Measurements from ENCODE around the gene KLF7.

KLF7 gene

GRCh38 chr2:207163756-207164005, 2.1 kb downstream of the KLF7 start:
- no peak for DNase-seq (ENCODE audit: low spot score)
- in situ Hi-C loops (cut with MboI; ENCODE audit: low pct_unique_long_range_greater_than_20kb, low sequenced_read_pairs, unreplicated experiment): no loop called here
- TF ChIP-seq CTCF (IDR thresholded peaks at IDR 0.05; ENCODE audit: extremely low read depth, insufficient read depth, missing control alignments): no peak

GRCh38 chr2:207163053-207163755, 2.5 kb downstream of the KLF7 start:
- no peak for TF ChIP-seq CTCF (IDR thresholded peaks at IDR 0.05; ENCODE audit: extremely low read depth, insufficient read depth, missing control alignments)
- no peak for DNase-seq (ENCODE audit: low spot score)
- in situ Hi-C loops (cut with MboI; ENCODE audit: low pct_unique_long_range_greater_than_20kb, low sequenced_read_pairs, unreplicated experiment): no loop called here

- DNase-seq (ENCODE audit: low spot score): no peak
- in situ Hi-C loops (cut with MboI; ENCODE audit: low pct_unique_long_range_greater_than_20kb, low sequenced_read_pairs, unreplicated experiment): no loop called here
- TF ChIP-seq CTCF (IDR thresholded peaks at IDR 0.05; ENCODE audit: extremely low read depth, insufficient read depth, missing control alignments): no peak
Observed at GRCh38 chr2:207162316-207162715, 3.4 kb downstream of the KLF7 start.

GRCh38 chr2:207161247-207162123, 4.3 kb downstream of the KLF7 start:
- DNase-seq (ENCODE audit: low spot score): no peak
- in situ Hi-C loops (cut with MboI; ENCODE audit: low pct_unique_long_range_greater_than_20kb, low sequenced_read_pairs, unreplicated experiment): no loop called here
- TF ChIP-seq CTCF (IDR thresholded peaks at IDR 0.05; ENCODE audit: extremely low read depth, insufficient read depth, missing control alignments): no peak

GRCh38 chr2:207160115-207160514, 5.6 kb downstream of the KLF7 start:
- DNase-seq (ENCODE audit: low spot score): no peak
- no peak for TF ChIP-seq CTCF (IDR thresholded peaks at IDR 0.05; ENCODE audit: extremely low read depth, insufficient read depth, missing control alignments)
- in situ Hi-C loops (cut with MboI; ENCODE audit: low pct_unique_long_range_greater_than_20kb, low sequenced_read_pairs, unreplicated experiment): no loop called here

- DNase-seq (ENCODE audit: low spot score): no peak
- TF ChIP-seq CTCF (IDR thresholded peaks at IDR 0.05; ENCODE audit: extremely low read depth, insufficient read depth, missing control alignments): no peak
- in situ Hi-C loops (cut with MboI; ENCODE audit: low pct_unique_long_range_greater_than_20kb, low sequenced_read_pairs, unreplicated experiment): no loop called here
Observed at GRCh38 chr2:207159002-207159401, 6.7 kb downstream of the KLF7 start.
